ENCODE results near the gene MS4A10. TPM values are rescaled to one million over a fixed set of nuclear protein-coding genes. Genes with fewer than 3 reads are reported as not detected.

Gene MS4A10
- total and polyA plus RNA-seq, 10 of the 15 experiments (the other 5 are each of a cell fraction or from before 2014, with no cell fraction given) = not detected

- TF ChIP-seq USF1 (IDR thresholded peaks at IDR 0.05; ENCODE audit: borderline replicate concordance, extremely low read length, insufficient read depth, low read depth, low read length) = peak; percentile 76
- TF ChIP-seq TCF3 (IDR thresholded peaks at IDR 0.05; ENCODE audit: borderline replicate concordance, insufficient read depth, low read depth, low read length) = peak; percentile 68; the same call in 1 of the 2 replicates
- TF ChIP-seq ZNF217 (IDR thresholded peaks at IDR 0.05) = no peak
- no peak for TF ChIP-seq IRF5 (IDR thresholded peaks at IDR 0.05; ENCODE audit: borderline replicate concordance)
- peak; percentile 73; the same call in 1 of the 2 replicates for TF ChIP-seq RB1 (IDR thresholded peaks at IDR 0.05; ENCODE audit: borderline replicate concordance)
- no peak for TF ChIP-seq CHD4 (IDR thresholded peaks at IDR 0.05)
- TF ChIP-seq BMI1 (IDR thresholded peaks at IDR 0.05; ENCODE audit: borderline replicate concordance) = no peak
- peak; percentile 80 for TF ChIP-seq PBX3 (IDR thresholded peaks at IDR 0.05; ENCODE audit: insufficient replicate concordance, low read depth, low read length)
- no peak for TF ChIP-seq WRNIP1 (IDR thresholded peaks at IDR 0.05; ENCODE audit: borderline replicate concordance, low read depth, low read length)
- TF ChIP-seq ELK1 (IDR thresholded peaks at IDR 0.05; ENCODE audit: low read depth, low read length) = peak; percentile 10; the same call in 1 of the 2 replicates
- peak; percentile 99 for TF ChIP-seq YY1 (IDR thresholded peaks at IDR 0.05; ENCODE audit: low read depth, low read length)
- TF ChIP-seq TAF1 (IDR thresholded peaks at IDR 0.05; ENCODE audit: borderline replicate concordance, low read depth, low read length) = peak; percentile 62; the same call in 1 of the 2 replicates
- peak; percentile 83 for TF ChIP-seq MLLT1 (IDR thresholded peaks at IDR 0.05)
- no peak for TF ChIP-seq ZNF274 (IDR thresholded peaks at IDR 0.05; ENCODE audit: insufficient read depth, insufficient read length)
- no peak for TF ChIP-seq SMARCA5 (IDR thresholded peaks at IDR 0.05)
- no peak for TF ChIP-seq KDM1A (IDR thresholded peaks at IDR 0.05; ENCODE audit: borderline replicate concordance)
- peak; percentile 97 for TF ChIP-seq TARDBP (IDR thresholded peaks at IDR 0.05; ENCODE audit: borderline replicate concordance)
- TF ChIP-seq HCFC1 (IDR thresholded peaks at IDR 0.05; ENCODE audit: low read length) = peak; percentile 91
- TF ChIP-seq RAD21 (IDR thresholded peaks at IDR 0.05; ENCODE audit: insufficient read depth, low read depth, low read length) = no peak
- TF ChIP-seq NR2C1 (IDR thresholded peaks at IDR 0.05) = no peak
- no peak for TF ChIP-seq CBX5 (IDR thresholded peaks at IDR 0.05; ENCODE audit: low read depth)
These were observed 56.9 kb downstream of the MS4A10 start, which contains the start of gene CCDC86 (continued) for GRCh38 chr11:60841797-60842667.
